Measurements from ENCODE around the gene TSFM. TPM values are rescaled to one million over a fixed set of nuclear protein-coding genes. Genes with fewer than 3 reads are reported as not detected.

Gene TSFM
- total and polyA plus RNA-seq, 9 of the 15 experiments (the other 6 are each of a cell fraction or from before 2014, with no cell fraction given): 44.6 to 198 (median 60.2) TPM

- TF ChIP-seq PBX2 (CRISPR knock-in tag; IDR thresholded peaks at IDR 0.05; ENCODE audit: low read depth): no peak
- TF ChIP-seq PBX2 (tag; conservative IDR thresholded peaks at IDR 0.05; ENCODE audit: low read depth): no peak
- TF ChIP-seq SIN3B (IDR thresholded peaks at IDR 0.05; ENCODE audit: low read depth): no peak
- TF ChIP-seq ZNF507 (tag; conservative IDR thresholded peaks at IDR 0.05): no peak
- TF ChIP-seq RERE (CRISPR knock-in tag; IDR thresholded peaks at IDR 0.05; ENCODE audit: borderline replicate concordance): no peak
- TF ChIP-seq CBFA2T2 (conservative IDR thresholded peaks at IDR 0.05): no peak
- TF ChIP-seq RAD51 (IDR thresholded peaks at IDR 0.05; ENCODE audit: borderline replicate concordance, low read depth): no peak
- TF ChIP-seq ZNF140 (CRISPR knock-in tag; IDR thresholded peaks at IDR 0.05): no peak
- TF ChIP-seq TCF7 (IDR thresholded peaks at IDR 0.05; ENCODE audit: borderline replicate concordance): no peak
- TF ChIP-seq ZNF551 (CRISPR knock-in tag; IDR thresholded peaks at IDR 0.05): no peak
- TF ChIP-seq PRPF4 (IDR thresholded peaks at IDR 0.05; ENCODE audit: insufficient read depth, low read depth, low read length, poor library complexity, severe bottlenecking): no peak
- TF ChIP-seq MTA2 (IDR thresholded peaks at IDR 0.05; ENCODE audit: low read depth): no peak
- no peak for TF ChIP-seq SIX5 (IDR thresholded peaks at IDR 0.05; ENCODE audit: borderline replicate concordance in 1 of 2, insufficient read depth in 1 of 2, low read depth in 1 of 2, low read length in 2 of 2)
- TF ChIP-seq PHTF2 (CRISPR knock-in tag; IDR thresholded peaks at IDR 0.05): no peak
- no peak for TF ChIP-seq TCF3 (CRISPR knock-in tag; IDR thresholded peaks at IDR 0.05)
- no peak for TF ChIP-seq ZNF586 (CRISPR knock-in tag; conservative IDR thresholded peaks at IDR 0.05)
- no peak for TF ChIP-seq PHF21A (IDR thresholded peaks at IDR 0.05; ENCODE audit: borderline replicate concordance, low read depth)
- TF ChIP-seq MNT (conservative IDR thresholded peaks at IDR 0.05): no peak
- no peak for TF ChIP-seq CXXC5 (CRISPR knock-in tag; IDR thresholded peaks at IDR 0.05)
Observed at GRCh38 chr12:57766464-57767304, 15.9 kb upstream of the TSFM start, which contains the start of gene CYP27B1 (continued).

Data from K562 (cell line).